ENCODE measurements around the gene COL19A1.

Gene COL19A1

GRCh38 chr6:70172252-70172651, 305.9 kb downstream of the COL19A1 start:
- Histone ChIP-seq H3K9me3 (ENCODE audit: control insufficient read depth, insufficient read depth, low read depth, low read length) (no peaks in the 10 kb centered on the region), H3K36me3 (ENCODE audit: control insufficient read depth, insufficient read depth, low read length) (no peaks in the 10 kb centered on the region), H3K27ac (ENCODE audit: low read depth, low read length) (no peak overlapping the region)

GRCh38 chr6:70175770-70176169, 309.4 kb downstream of the COL19A1 start:
- Histone ChIP-seq H3K9me3 (ENCODE audit: control insufficient read depth, insufficient read depth, low read depth, low read length) (0 out of 2 replicates have a peak, but pooled peaks cover 2% of the 10 kb centered on the region), H3K4me1 (ENCODE audit: control insufficient read depth, insufficient read depth, low read length) (no peaks in the 10 kb centered on the region), H3K27me3 (ENCODE audit: control insufficient read depth, insufficient read depth, low read length) (no peaks in the 10 kb centered on the region), H3K9ac (ENCODE audit: low read length) (no peak overlapping the region), H3K4me3 (ENCODE audit: low read depth, low read length) (no peak overlapping the region), H3K36me3 (ENCODE audit: control insufficient read depth, insufficient read depth, low read length) (no peaks in the 10 kb centered on the region), H3K27ac (ENCODE audit: low read depth, low read length) (no peak overlapping the region)

More at GRCh38 chr6:70172252-70172651, 305.9 kb downstream of the COL19A1 start:
- Histone ChIP-seq H3K4me3 (ENCODE audit: low read depth, low read length) (no peak overlapping the region), H3K4me1 (ENCODE audit: control insufficient read depth, insufficient read depth, low read length) (no peaks in the 10 kb centered on the region), H3K27me3 (ENCODE audit: control insufficient read depth, insufficient read depth, low read length) (no peaks in the 10 kb centered on the region), H3K9ac (ENCODE audit: low read length) (no peak overlapping the region)

GRCh38 chr6:70176842-70177550, 310.6 kb downstream of the COL19A1 start:
- H3K4me1 ChIP-seq (ENCODE audit: control insufficient read depth, insufficient read depth, low read length) = no peaks in the 10 kb centered on the region
- H3K9ac ChIP-seq (ENCODE audit: low read length) = no peak overlapping the region
- H3K27me3 ChIP-seq (ENCODE audit: control insufficient read depth, insufficient read depth, low read length) = no peaks in the 10 kb centered on the region
- H3K9me3 ChIP-seq (ENCODE audit: control insufficient read depth, insufficient read depth, low read depth, low read length) = 0 out of 2 replicates have a peak, but pooled peaks cover 2% of the 10 kb centered on the region
- H3K27ac ChIP-seq (ENCODE audit: low read depth, low read length) = no peak overlapping the region
- no peak overlapping the region for H3K4me3 ChIP-seq (ENCODE audit: low read depth, low read length)
- H3K36me3 ChIP-seq (ENCODE audit: control insufficient read depth, insufficient read depth, low read length) = no peaks in the 10 kb centered on the region

GRCh38 chr6:70180183-70180900, 314.0 kb downstream of the COL19A1 start:
- Histone ChIP-seq H3K4me1 (ENCODE audit: control insufficient read depth, insufficient read depth, low read length) (no peaks in the 10 kb centered on the region), H3K27me3 (ENCODE audit: control insufficient read depth, insufficient read depth, low read length) (no peaks in the 10 kb centered on the region), H3K27ac (ENCODE audit: low read depth, low read length) (no peak overlapping the region), H3K4me3 (ENCODE audit: low read depth, low read length) (no peak overlapping the region), H3K9ac (ENCODE audit: low read length) (no peak overlapping the region), H3K9me3 (ENCODE audit: control insufficient read depth, insufficient read depth, low read depth, low read length) (0 out of 2 replicates have a peak, but pooled peaks cover 2% of the 10 kb centered on the region), H3K36me3 (ENCODE audit: control insufficient read depth, insufficient read depth, low read length) (no peaks in the 10 kb centered on the region)

GRCh38 chr6:70180901-70181599, 314.7 kb downstream of the COL19A1 start:
- Histone ChIP-seq H3K36me3 (ENCODE audit: control insufficient read depth, insufficient read depth, low read length) (no peaks in the 10 kb centered on the region), H3K9ac (ENCODE audit: low read length) (no peak overlapping the region), H3K4me1 (ENCODE audit: control insufficient read depth, insufficient read depth, low read length) (no peaks in the 10 kb centered on the region), H3K9me3 (ENCODE audit: control insufficient read depth, insufficient read depth, low read depth, low read length) (0 out of 2 replicates have a peak, but pooled peaks cover 2% of the 10 kb centered on the region), H3K4me3 (ENCODE audit: low read depth, low read length) (no peak overlapping the region), H3K27ac (ENCODE audit: low read depth, low read length) (no peak overlapping the region), H3K27me3 (ENCODE audit: control insufficient read depth, insufficient read depth, low read length) (no peaks in the 10 kb centered on the region)

- H3K27me3 ChIP-seq (ENCODE audit: control insufficient read depth, insufficient read depth, low read length) = no peaks in the 10 kb centered on the region
- no peaks in the 10 kb centered on the region for H3K4me1 ChIP-seq (ENCODE audit: control insufficient read depth, insufficient read depth, low read length)
- no peak overlapping the region for H3K9ac ChIP-seq (ENCODE audit: low read length)
- H3K27ac ChIP-seq (ENCODE audit: low read depth, low read length) = no peak overlapping the region
- H3K9me3 ChIP-seq (ENCODE audit: control insufficient read depth, insufficient read depth, low read depth, low read length) = 0 out of 2 replicates have a peak, but pooled peaks cover 2% of the 10 kb centered on the region
- no peaks in the 10 kb centered on the region for H3K36me3 ChIP-seq (ENCODE audit: control insufficient read depth, insufficient read depth, low read length)
- no peak overlapping the region for H3K4me3 ChIP-seq (ENCODE audit: low read depth, low read length)
Observed at GRCh38 chr6:70183538-70183937, 317.2 kb downstream of the COL19A1 start.

GRCh38 chr6:70184723-70185122, 318.4 kb downstream of the COL19A1 start:
- H3K4me1 ChIP-seq (ENCODE audit: control insufficient read depth, insufficient read depth, low read length) = no peaks in the 10 kb centered on the region
- no peak overlapping the region for H3K4me3 ChIP-seq (ENCODE audit: low read depth, low read length)
- H3K36me3 ChIP-seq (ENCODE audit: control insufficient read depth, insufficient read depth, low read length) = no peaks in the 10 kb centered on the region
- H3K9ac ChIP-seq (ENCODE audit: low read length) = no peak overlapping the region
- H3K27ac ChIP-seq (ENCODE audit: low read depth, low read length) = no peak overlapping the region
- no peaks in the 10 kb centered on the region for H3K27me3 ChIP-seq (ENCODE audit: control insufficient read depth, insufficient read depth, low read length)
- H3K9me3 ChIP-seq (ENCODE audit: control insufficient read depth, insufficient read depth, low read depth, low read length) = 0 out of 2 replicates have a peak, but pooled peaks cover 2% of the 10 kb centered on the region

- no peaks in the 10 kb centered on the region for H3K36me3 ChIP-seq (ENCODE audit: control insufficient read depth, insufficient read depth, low read length)
- no peak overlapping the region for H3K9ac ChIP-seq (ENCODE audit: low read length)
- H3K9me3 ChIP-seq (ENCODE audit: control insufficient read depth, insufficient read depth, low read depth, low read length) = no peaks in the 10 kb centered on the region
- no peaks in the 10 kb centered on the region for H3K4me1 ChIP-seq (ENCODE audit: control insufficient read depth, insufficient read depth, low read length)
- no peak overlapping the region for H3K4me3 ChIP-seq (ENCODE audit: low read depth, low read length)
- no peak overlapping the region for H3K27ac ChIP-seq (ENCODE audit: low read depth, low read length)
- no peaks in the 10 kb centered on the region for H3K27me3 ChIP-seq (ENCODE audit: control insufficient read depth, insufficient read depth, low read length)
Observed at GRCh38 chr6:70186461-70186860, 320.1 kb downstream of the COL19A1 start.

- no peak overlapping the region for H3K4me3 ChIP-seq (ENCODE audit: low read depth, low read length)
- H3K27me3 ChIP-seq (ENCODE audit: control insufficient read depth, insufficient read depth, low read length) = no peaks in the 10 kb centered on the region
- no peaks in the 10 kb centered on the region for H3K9me3 ChIP-seq (ENCODE audit: control insufficient read depth, insufficient read depth, low read depth, low read length)
- no peaks in the 10 kb centered on the region for H3K36me3 ChIP-seq (ENCODE audit: control insufficient read depth, insufficient read depth, low read length)
- H3K9ac ChIP-seq (ENCODE audit: low read length) = no peak overlapping the region
- no peaks in the 10 kb centered on the region for H3K4me1 ChIP-seq (ENCODE audit: control insufficient read depth, insufficient read depth, low read length)
- no peak overlapping the region for H3K27ac ChIP-seq (ENCODE audit: low read depth, low read length)
Observed at GRCh38 chr6:70188202-70188601, 321.8 kb downstream of the COL19A1 start.

GRCh38 chr6:70194421-70194820, 328.1 kb downstream of the COL19A1 start:
- H3K27me3 ChIP-seq (ENCODE audit: control insufficient read depth, insufficient read depth, low read length) = no peaks in the 10 kb centered on the region
- H3K4me1 ChIP-seq (ENCODE audit: control insufficient read depth, insufficient read depth, low read length) = no peaks in the 10 kb centered on the region
- H3K36me3 ChIP-seq (ENCODE audit: control insufficient read depth, insufficient read depth, low read length) = no peaks in the 10 kb centered on the region
- H3K9me3 ChIP-seq (ENCODE audit: control insufficient read depth, insufficient read depth, low read depth, low read length) = no peaks in the 10 kb centered on the region
- no peak overlapping the region for H3K27ac ChIP-seq (ENCODE audit: low read depth, low read length)
- H3K9ac ChIP-seq (ENCODE audit: low read length) = no peak overlapping the region
- H3K4me3 ChIP-seq (ENCODE audit: low read depth, low read length) = no peak overlapping the region

GRCh38 chr6:70196531-70196930, 330.2 kb downstream of the COL19A1 start:
- no peaks in the 10 kb centered on the region for H3K4me1 ChIP-seq (ENCODE audit: control insufficient read depth, insufficient read depth, low read length)
- no peak overlapping the region for H3K27ac ChIP-seq (ENCODE audit: low read depth, low read length)
- H3K4me3 ChIP-seq (ENCODE audit: low read depth, low read length) = no peak overlapping the region
- H3K27me3 ChIP-seq (ENCODE audit: control insufficient read depth, insufficient read depth, low read length) = no peaks in the 10 kb centered on the region
- no peaks in the 10 kb centered on the region for H3K36me3 ChIP-seq (ENCODE audit: control insufficient read depth, insufficient read depth, low read length)
- H3K9me3 ChIP-seq (ENCODE audit: control insufficient read depth, insufficient read depth, low read depth, low read length) = no peaks in the 10 kb centered on the region
- no peak overlapping the region for H3K9ac ChIP-seq (ENCODE audit: low read length)
